NT2/D1 (cell line): ENCODE measurements around the gene BMPR1B.

Experiments used
- YY1 ChIP-seq: IDR thresholded peaks from 2 replicates; pipeline ENCODE4 v1.6.1; 2011; ENCODE audit not compliant: insufficient read length, insufficient read depth
- ZNF274 ChIP-seq: IDR thresholded peaks from 2 replicates; pipeline ENCODE4 v1.6.1; 2011; ENCODE audit warnings: mild to moderate bottlenecking, low read depth, low read length

GRCh38 chr4:94819371-94820168 lies 61.8 kb downstream of the BMPR1B start:
- TF ChIP-seq YY1 = no peak
- TF ChIP-seq ZNF274 = no peak
